ENCODE data around the gene TM7SF3. TPM values are rescaled to one million over a fixed set of nuclear protein-coding genes. Genes with fewer than 3 reads are reported as not detected.

Gene TM7SF3
- total RNA-seq, 2 experiments from 2014 or later: 8.3 to 9.5 TPM

- Mint-ChIP-seq H3K4me3 (no peak overlapping the region), H3K36me3 (ENCODE audit: low read depth) (peaks cover 32% of the 10 kb centered on the region), H3K27me3 (no peaks in the 10 kb centered on the region), H3K9me3 (no peaks in the 10 kb centered on the region), H3K27ac (no peak overlapping the region), H3K4me1 (ENCODE audit: low read depth) (peaks cover 60% of the 10 kb centered on the region)
- H3K36me3 ChIP-seq (ENCODE audit: insufficient read depth, low read length): no peaks in the 10 kb centered on the region
- intact Hi-C loops (cut with DNase I, micrococcal nuclease): no loop called here
- H3K27ac ChIP-seq (ENCODE audit: low read depth in 1 of 2, low read length in 2 of 2): no peak overlapping the region
- TF ChIP-seq, protein P1, sequence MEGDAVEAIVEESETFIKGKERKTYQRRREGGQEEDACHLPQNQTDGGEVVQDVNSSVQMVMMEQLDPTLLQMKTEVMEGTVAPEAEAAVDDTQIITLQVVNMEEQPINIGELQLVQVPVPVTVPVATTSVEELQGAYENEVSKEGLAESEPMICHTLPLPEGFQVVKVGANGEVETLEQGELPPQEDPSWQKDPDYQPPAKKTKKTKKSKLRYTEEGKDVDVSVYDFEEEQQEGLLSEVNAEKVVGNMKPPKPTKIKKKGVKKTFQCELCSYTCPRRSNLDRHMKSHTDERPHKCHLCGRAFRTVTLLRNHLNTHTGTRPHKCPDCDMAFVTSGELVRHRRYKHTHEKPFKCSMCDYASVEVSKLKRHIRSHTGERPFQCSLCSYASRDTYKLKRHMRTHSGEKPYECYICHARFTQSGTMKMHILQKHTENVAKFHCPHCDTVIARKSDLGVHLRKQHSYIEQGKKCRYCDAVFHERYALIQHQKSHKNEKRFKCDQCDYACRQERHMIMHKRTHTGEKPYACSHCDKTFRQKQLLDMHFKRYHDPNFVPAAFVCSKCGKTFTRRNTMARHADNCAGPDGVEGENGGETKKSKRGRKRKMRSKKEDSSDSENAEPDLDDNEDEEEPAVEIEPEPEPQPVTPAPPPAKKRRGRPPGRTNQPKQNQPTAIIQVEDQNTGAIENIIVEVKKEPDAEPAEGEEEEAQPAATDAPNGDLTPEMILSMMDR (IDR thresholded peaks at IDR 0.05): no peak
- POLR2A ChIA-PET: no interaction called here
- CTCF ChIA-PET: no interaction called here
- DNase-seq (no peak), ATAC-seq (ENCODE audit: poor library complexity) (no peak)
- H3K4me3 ChIP-seq (ENCODE audit: low read length): no peak overlapping the region
- peaks cover 7% of the 10 kb centered on the region for H3K4me1 ChIP-seq (ENCODE audit: insufficient read depth, low read length)
- no peaks in the 10 kb centered on the region for H3K9me3 ChIP-seq (ENCODE audit: control insufficient read depth in 1 of 2, insufficient read depth in 1 of 2, low read length in 2 of 2)
- H3K27me3 ChIP-seq (ENCODE audit: control insufficient read depth in 1 of 2, insufficient read depth in 2 of 2, low read length in 2 of 2): no peaks in the 10 kb centered on the region
These were observed 6.1 kb downstream of the TM7SF3 start for GRCh38 chr12:27008081-27008480.

DNA sequence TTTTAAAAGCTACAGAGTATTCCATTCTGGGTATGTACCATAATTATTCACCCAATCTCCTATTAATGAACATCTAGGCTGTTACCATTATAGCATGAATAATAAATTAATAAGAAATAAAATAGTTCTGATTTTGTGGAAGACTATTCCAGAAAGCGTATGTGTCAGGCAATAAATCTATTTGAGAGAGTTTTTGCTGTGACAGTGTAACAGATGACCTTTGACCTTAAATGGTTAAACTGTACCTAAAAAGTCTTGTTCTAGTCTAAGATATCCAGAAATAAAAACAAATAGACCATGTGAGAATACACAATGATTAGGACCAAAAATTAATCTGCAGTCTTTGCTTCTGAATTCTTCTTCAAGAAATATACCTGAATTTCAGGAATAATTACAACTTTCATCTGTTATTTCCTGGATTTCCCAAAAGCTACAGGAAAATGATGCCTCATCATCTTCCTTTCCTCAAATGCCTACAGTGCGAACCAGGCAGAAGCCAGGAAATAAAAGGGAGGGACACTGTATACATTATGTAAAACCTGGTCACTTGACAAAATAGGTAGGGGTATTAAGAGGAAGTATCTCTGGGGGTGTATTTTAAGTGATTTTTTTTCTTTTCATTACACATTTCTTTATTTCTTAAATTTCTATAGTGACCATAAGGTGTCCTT lies 7.3 kb downstream of the TM7SF3 start:
- no peaks in the 10 kb centered on the region for H3K4me1 ChIP-seq (ENCODE audit: insufficient read depth, low read length)
- Mint-ChIP-seq H3K4me1 (ENCODE audit: low read depth) (peaks cover 58% of the 10 kb centered on the region), H3K4me3 (no peak overlapping the region), H3K9me3 (no peaks in the 10 kb centered on the region), H3K27ac (no peak overlapping the region), H3K27me3 (no peaks in the 10 kb centered on the region), H3K36me3 (ENCODE audit: low read depth) (peaks cover 36% of the 10 kb centered on the region)
- H3K27ac ChIP-seq (ENCODE audit: low read depth in 1 of 2, low read length in 2 of 2): no peak overlapping the region
- no peak overlapping the region for H3K4me3 ChIP-seq (ENCODE audit: low read length)
- intact Hi-C loops (cut with DNase I, micrococcal nuclease): no loop called here
- H3K9me3 ChIP-seq (ENCODE audit: control insufficient read depth in 1 of 2, insufficient read depth in 1 of 2, low read length in 2 of 2): no peaks in the 10 kb centered on the region
- TF ChIP-seq, protein P1 (IDR thresholded peaks at IDR 0.05): no peak
- H3K36me3 ChIP-seq (ENCODE audit: insufficient read depth, low read length): no peaks in the 10 kb centered on the region
- ChIA-PET CTCF (no interaction called here), POLR2A (no interaction called here)
- H3K27me3 ChIP-seq (ENCODE audit: control insufficient read depth in 1 of 2, insufficient read depth in 2 of 2, low read length in 2 of 2): no peaks in the 10 kb centered on the region
- DNase-seq: no peak
- no peak for ATAC-seq (ENCODE audit: poor library complexity)

GRCh38 chr12:27005495-27005894 lies 8.7 kb downstream of the TM7SF3 start:
- no peaks in the 10 kb centered on the region for H3K27me3 ChIP-seq (ENCODE audit: control insufficient read depth in 1 of 2, insufficient read depth in 2 of 2, low read length in 2 of 2)
- no peaks in the 10 kb centered on the region for H3K36me3 ChIP-seq (ENCODE audit: insufficient read depth, low read length)
- TF ChIP-seq, protein P1 (IDR thresholded peaks at IDR 0.05): no peak
- CTCF ChIA-PET: no interaction called here
- no peaks in the 10 kb centered on the region for H3K9me3 ChIP-seq (ENCODE audit: control insufficient read depth in 1 of 2, insufficient read depth in 1 of 2, low read length in 2 of 2)
- Mint-ChIP-seq H3K4me3 (no peak overlapping the region), H3K9me3 (no peaks in the 10 kb centered on the region), H3K27me3 (no peaks in the 10 kb centered on the region), H3K4me1 (ENCODE audit: low read depth) (peaks cover 53% of the 10 kb centered on the region), H3K27ac (no peak overlapping the region), H3K36me3 (ENCODE audit: low read depth) (peaks cover 37% of the 10 kb centered on the region)
- H3K4me3 ChIP-seq (ENCODE audit: low read length): no peak overlapping the region
- ATAC-seq (ENCODE audit: poor library complexity): no peak
- intact Hi-C loops (cut with DNase I, micrococcal nuclease): no loop called here
- no peak for DNase-seq
- POLR2A ChIA-PET: no interaction called here
- H3K27ac ChIP-seq (ENCODE audit: low read depth in 1 of 2, low read length in 2 of 2): no peak overlapping the region
- peaks cover 4% of the 10 kb centered on the region for H3K4me1 ChIP-seq (ENCODE audit: insufficient read depth, low read length)

Measured in CD4-positive, alpha-beta T cell (primary cell).